Naive thymus-derived CD8-positive, alpha-beta T cell (primary cell): ENCODE measurements around the gene SMIM45. TPM values are rescaled to one million over a fixed set of nuclear protein-coding genes. Genes with fewer than 3 reads are reported as not detected.
A peak's percentile ranks its signal among the peaks of the same experiment; 100 is the strongest.

Source experiments
- ATAC-seq, 2 donors: fragments of 150-1000 bp; cut with Tn5 transposase in 1 of 2; sonication (Bioruptor Pico), chemical (Tn5 transposase) in 1 of 2; 1 replicate in 1 of 2; 2 replicates in 1 of 2; pipeline ENCODE4 v1.10.0; 2021; ENCODE audit warnings: mild to moderate bottlenecking in 2 of 2, moderate library complexity in 2 of 2
- POLR2A ChIA-PET: fragments of 350-600 bp; sonication (Branson Sonifier 250); formaldehyde crosslinking; loops from one replicate; lab custom pipeline; 2021; ENCODE audit warnings: antibody characterized with exemption; lab: Charles Lee
- DNase-seq, 10 donors: peaks; one replicate each; pipeline versions ENCODE4 v3.0.0 to v3.0.0-alpha.2; 2020 to 2022
- H3K27ac Mint-ChIP-seq, 10 donors: one replicate each; pipeline ENCODE4 v1.8.0; 2020 to 2022; ENCODE audit warnings: mild to moderate bottlenecking in 10 of 10, mixed read lengths in 10 of 10, moderate library complexity in 4 of 10, inconsistent platforms in 1 of 10
- H3K27me3 Mint-ChIP-seq, 5 donors: one replicate each; pipeline ENCODE4 v1.8.0; 2021 to 2022; ENCODE audit warnings: mixed read lengths in 5 of 5
- H3K36me3 Mint-ChIP-seq, 3 donors: one replicate each; pipeline ENCODE4 v1.8.0; 2020 to 2022; ENCODE audit warnings: mixed read lengths in 3 of 3, mild to moderate bottlenecking in 2 of 3, inconsistent platforms in 1 of 3
- H3K4me1 Mint-ChIP-seq, 4 donors: one replicate each; pipeline ENCODE4 v1.8.0; 2021 to 2022; ENCODE audit warnings: mixed read lengths in 4 of 4
- H3K4me3 Mint-ChIP-seq, 10 donors: one replicate each; pipeline ENCODE4 v1.8.0; 2020 to 2022; ENCODE audit warnings: mild to moderate bottlenecking in 10 of 10, mixed read lengths in 10 of 10, moderate library complexity in 6 of 10, inconsistent platforms in 1 of 10
- H3K9me3 Mint-ChIP-seq, 9 donors: one replicate each; pipeline ENCODE4 v1.8.0; 2020 to 2022; ENCODE audit warnings: mixed read lengths in 9 of 9, mild to moderate bottlenecking in 3 of 9, inconsistent platforms in 1 of 9, moderate library complexity in 1 of 9
- polyA plus RNA-seq, 3 donors: library from polyadenylated mRNA; unstranded; fragments of 300-500 nt; fragmentation: Illumina TruSeq; gene quantifications; one replicate each; pipeline ENCODE4 v1.2.3, GENCODE V29; 2021
- total RNA-seq, 8 experiments: library from RNA in 2 of 8; stranded (reverse) in 2 of 8; gene quantifications; one replicate each; pipeline ENCODE4 v1.2.3 and lab custom pipeline; 2021 to 2026

SMIM45 gene

GRCh38 chr22:42000466-42000865 is 48.5 kb downstream of the SMIM45 start:
- H3K27ac Mint-ChIP-seq: peak overlapping the region in 1 of 10 donors; percentile 22
- no peak for DNase-seq

GRCh38 chr22:42001121-42001520 is 49.2 kb downstream of the SMIM45 start:
- ATAC-seq (no peak), DNase-seq (no peak)
- POLR2A ChIA-PET: interaction anchor here (0.6 kb wide), 1 partner anchor 564 kb away, joined by 3 read pairs; no protein-coding TSS in a partner anchor
- peak overlapping the region in 1 of 10 donors; percentile 2 for H3K4me3 Mint-ChIP-seq
- H3K9me3 Mint-ChIP-seq: peaks cover 0 to 47% (median 12%) of the 10 kb centered on the region in 9 donors
- no peak overlapping the region for H3K27ac Mint-ChIP-seq
- H3K4me1 Mint-ChIP-seq: peaks cover 11 to 25% (median 16%) of the 10 kb centered on the region in 4 donors
- H3K27me3 Mint-ChIP-seq: peaks cover 0 to 5% (median 3%) of the 10 kb centered on the region in 5 donors
- H3K36me3 Mint-ChIP-seq: peaks cover 0 to 16% (median 15%) of the 10 kb centered on the region in 3 donors

More at GRCh38 chr22:42000466-42000865, 48.5 kb downstream of the SMIM45 start:
- Mint-ChIP-seq H3K9me3 (peaks cover 0 to 43% (median 9%) of the 10 kb centered on the region in 9 donors), H3K4me1 (peaks cover 11 to 25% (median 16%) of the 10 kb centered on the region in 4 donors), H3K36me3 (peaks cover 0 to 16% (median 15%) of the 10 kb centered on the region in 3 donors), H3K4me3 (peak overlapping the region in 6 of 10 donors; percentile 56 to 80 (median 68)), H3K27me3 (peaks cover 0 to 5% (median 3%) of the 10 kb centered on the region in 5 donors)
- ATAC-seq: no peak
- POLR2A ChIA-PET: no interaction called here

- H3K4me3 Mint-ChIP-seq: no peak overlapping the region
- H3K36me3 Mint-ChIP-seq: peaks cover 0 to 16% (median 15%) of the 10 kb centered on the region in 3 donors
- no peak for ATAC-seq
- POLR2A ChIA-PET: interaction anchor here (0.6 kb wide), 1 partner anchor 564 kb away, joined by 3 read pairs; no protein-coding TSS in a partner anchor
- H3K27ac Mint-ChIP-seq: peak overlapping the region in 1 of 10 donors; percentile 13
- peaks cover 11 to 25% (median 16%) of the 10 kb centered on the region in 4 donors for H3K4me1 Mint-ChIP-seq
- H3K9me3 Mint-ChIP-seq: peaks cover 0 to 53% (median 14%) of the 10 kb centered on the region in 9 donors
- peaks cover 0 to 5% (median 3%) of the 10 kb centered on the region in 5 donors for H3K27me3 Mint-ChIP-seq
- no peak for DNase-seq
Measured at GRCh38 chr22:42001706-42002105, 49.8 kb downstream of the SMIM45 start.

DNA sequence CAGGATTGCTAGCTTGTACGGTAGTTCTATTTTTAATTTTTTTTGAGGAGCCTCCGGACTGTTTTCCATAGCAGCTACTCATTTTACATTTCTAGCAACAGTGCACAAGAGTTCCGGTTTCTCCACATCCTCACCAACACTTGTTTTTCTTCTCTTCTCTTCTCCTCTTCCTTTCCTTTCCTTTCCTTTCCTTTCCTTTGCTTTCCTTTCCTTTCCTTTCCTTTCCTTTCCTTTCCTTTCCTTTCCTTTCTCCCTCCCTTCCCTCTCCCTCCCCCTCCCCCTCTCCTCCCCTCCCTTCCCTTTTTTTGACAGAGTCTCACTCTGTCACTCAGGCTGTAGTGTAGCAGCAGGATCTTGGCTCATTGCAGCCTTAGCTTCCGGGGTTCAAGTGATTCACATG is 56.0 kb downstream of the SMIM45 start:
- Mint-ChIP-seq H3K4me3 (no peak overlapping the region), H3K27ac (no peak overlapping the region), H3K27me3 (peaks cover 0 to 10% (median 6%) of the 10 kb centered on the region in 5 donors), H3K36me3 (peaks cover 0 to 19% (median 13%) of the 10 kb centered on the region in 3 donors), H3K9me3 (peaks cover 0 to 66% (median 18%) of the 10 kb centered on the region in 9 donors), H3K4me1 (no peaks in the 10 kb centered on the region)
- no peak for DNase-seq
- no peak for ATAC-seq
- POLR2A ChIA-PET: no interaction called here

Other genes starting within 250 kb of the SMIM45 start
- gene CCDC134, start 151.5 kb upstream of the SMIM45 start, total RNA-seq: 10 to 100 TPM; 17.1 to 23.1 TPM
- gene CCDC134, start 151.5 kb upstream of the SMIM45 start, polyA plus RNA-seq: 1 to 10 TPM; 3.5 to 5.6 (median 3.8) TPM
- gene SREBF2, start 119.0 kb upstream of the SMIM45 start, total RNA-seq: 100 to 1,000 TPM; 106 TPM
- 10 to 100 TPM; 16.3 to 21.9 (median 18.2) TPM for gene SREBF2, start 119.0 kb upstream of the SMIM45 start, polyA plus RNA-seq
- gene SHISA8, start 37.1 kb upstream of the SMIM45 start, total RNA-seq: under 1 TPM in 1 of 2 experiments, not detected in 1; 0.44 TPM
- not detected for gene SHISA8, start 37.1 kb upstream of the SMIM45 start, polyA plus RNA-seq
- gene TNFRSF13C, start 25.3 kb upstream of the SMIM45 start, total RNA-seq: 10 to 100 TPM; 16.8 to 18.3 TPM
- under 1 TPM; 0.29 to 0.82 (median 0.56) TPM for gene TNFRSF13C, start 25.3 kb upstream of the SMIM45 start, polyA plus RNA-seq
- gene CENPM, start 5.0 kb upstream of the SMIM45 start, total RNA-seq: 1 to 10 TPM; 3.2 to 3.6 TPM
- 1 to 10 TPM; 2.1 to 7.2 (median 2.3) TPM for gene CENPM, start 5.0 kb upstream of the SMIM45 start, polyA plus RNA-seq
- gene SEPTIN3, start 17.3 kb downstream of the SMIM45 start, total RNA-seq: under 1 TPM in 1 of 2 experiments, not detected in 1; 0.18 TPM
- gene SEPTIN3, start 17.3 kb downstream of the SMIM45 start, polyA plus RNA-seq: not detected
- 1 to 10 TPM; 4.5 to 4.6 TPM for gene WBP2NL, start 46.6 kb downstream of the SMIM45 start, total RNA-seq
- 1 to 10 TPM in 1 of 3 donors, under 1 TPM in 2; 0.25 to 1.4 (median 0.57) TPM for gene WBP2NL, start 46.6 kb downstream of the SMIM45 start, polyA plus RNA-seq
- 1 to 10 TPM; 7.8 to 9.1 TPM for gene NAGA, start 118.7 kb downstream of the SMIM45 start, total RNA-seq
- gene NAGA, start 118.7 kb downstream of the SMIM45 start, polyA plus RNA-seq: 10 to 100 TPM in 2 of 3 donors, 1 to 10 TPM in 1; 8.2 to 11.2 (median 10.2) TPM
- gene PHETA2, start 122.1 kb downstream of the SMIM45 start, total RNA-seq: 1 to 10 TPM in 1 of 2 experiments, under 1 TPM in 1; 0.74 to 1.6 TPM
- under 1 TPM; 0.08 to 0.17 (median 0.13) TPM for gene PHETA2, start 122.1 kb downstream of the SMIM45 start, polyA plus RNA-seq
- gene SMDT1, start 127.5 kb downstream of the SMIM45 start, total RNA-seq: 10 to 100 TPM; 86.6 to 99.9 TPM
- gene SMDT1, start 127.5 kb downstream of the SMIM45 start, polyA plus RNA-seq: 100 to 1,000 TPM; 152 to 294 (median 179) TPM
- 10 to 100 TPM; 41.0 to 41.1 TPM for gene NDUFA6, start 138.6 kb downstream of the SMIM45 start, total RNA-seq
- gene NDUFA6, start 138.6 kb downstream of the SMIM45 start, polyA plus RNA-seq: 100 to 1,000 TPM; 106 to 137 (median 115) TPM
- 1 to 10 TPM; 9.2 to 9.6 TPM for gene CYP2D6, start 178.7 kb downstream of the SMIM45 start, total RNA-seq
- under 1 TPM in 1 of 3 donors, not detected in 2; 0.12 TPM for gene CYP2D6, start 178.7 kb downstream of the SMIM45 start, polyA plus RNA-seq